Ovary (tissue), 9 donors: ENCODE data around the gene STK24. TPM values are rescaled to one million over a fixed set of nuclear protein-coding genes. Genes with fewer than 3 reads are reported as not detected.

Experiments
- DNase-seq, 5 donors: peaks; one replicate each; pipeline ENCODE4 v3.0.0-alpha.2; 2019 to 2020
- H3K27ac ChIP-seq, 2 donors: fragments of 200-600 bp; one replicate each; pipeline versions ENCODE4 v1.5.1 to v1.8.0; 2019 to 2022
- H3K27me3 ChIP-seq: fragments of 200-600 bp; one replicate; pipeline ENCODE4 v1.8.0; 2022
- H3K36me3 ChIP-seq: fragments of 200-600 bp; sonication (generic); one replicate; pipeline ENCODE4 v1.5.1; 2019
- H3K4me1 ChIP-seq: one replicate; pipeline ENCODE4 v1.8.1; 2013; ENCODE audit warnings: mild to moderate bottlenecking, moderate library complexity; ENCODE audit not compliant: insufficient read depth
- H3K4me3 ChIP-seq: fragments of 200-600 bp; sonication (generic); one replicate; pipeline ENCODE4 v1.5.1; 2017
- H3K9me3 ChIP-seq, 2 donors: fragments of 200-600 bp in 1 of 2; sonication (generic) in 1 of 2; one replicate each; pipeline versions ENCODE4 v1.5.1 to v1.8.1; 2013 to 2019; ENCODE audit warnings: mild to moderate bottlenecking in 1 of 2, moderate library complexity in 1 of 2
- EP300 ChIP-seq: sonication (generic); formaldehyde crosslinking; IDR thresholded peaks from one replicate; pipeline ENCODE4 v1.6.1; 2017; ENCODE audit warnings: antibody characterized with exemption
- POLR2A ChIP-seq: fragments of 450-650 bp; IDR thresholded peaks from one replicate; pipeline ENCODE4 v1.6.1; 2017; ENCODE audit warnings: antibody characterized with exemption, mild to moderate bottlenecking, moderate library complexity
- WGBS, 3 donors: extraction: QIAGEN DNeasy Blood & Tissue Kit in 1 of 3; methylation state at CpG; one replicate each; pipeline versions ENCODE4 v1.1.5 to v1.1.7; 2013 to 2017; 5-methylcytosine and 5-hydroxymethylcytosine counted together
- intact Hi-C, 4 donors: fragments of 100-400 bp; cut with DNase I; formaldehyde crosslinking; loops; one replicate each; pipeline versions ENCODE4 v1.11.0 to v1.15.1; 2022 to 2023
- polyA plus RNA-seq, 2 donors: library from polyadenylated mRNA; stranded (reverse); fragments of 200-250 nt in 1 of 2; fragments of 350-450 nt in 1 of 2; fragmentation: Illumina TruSeq in 1 of 2; extraction: RNeasy Lipid Tissue Mini Kit (QIAGEN cat#74804) in 1 of 2; gene quantifications; one replicate each; pipeline ENCODE4 v1.2.3, GENCODE V29; 2013 to 2014
- total RNA-seq, 7 donors: library from RNA; depleted of rRNA in 2 of 7; stranded (reverse); fragments of >200 nt in 2 of 7; fragmentation: NEBNext Ultra II Directional in 3 of 7; extraction: Animal tissue kit (Norgen Biotek cat#: 25700) in 3 of 7; gene quantifications; one replicate each; pipeline versions ENCODE4 v1.1.0 to v1.2.4, GENCODE V29; 2016 to 2023
- TF ChIP-seq, protein P1 (sequence below), 3 donors: fragments of 450-650 bp in 2 of 3; fragments of 200-600 bp in 1 of 3; IDR thresholded peaks; one replicate each; pipeline versions ENCODE4 v1.5.1 to v1.8.0; 2016 to 2022; ENCODE audit warnings: antibody characterized with exemption in 3 of 3, mild to moderate bottlenecking in 1 of 3
- donor health status: DM: no; HTN: no; CAD: no; lungs with moderate emphysema.
- donor health status: DM: no; HTN: no; CAD: no.
- donor health status: Bipolar disorder and iron deficiency.
- donor health status: DM: yes; HTN: yes; CAD: no.
- donor health status: DM: no; HTN: no; CAD: no.
- donor health status: DM: yes; HTN: yes; CAD: no.

Gene STK24
- total and polyA plus RNA-seq, 9 donors, result 34.0 to 153 (median 60.6) TPM

DNA sequence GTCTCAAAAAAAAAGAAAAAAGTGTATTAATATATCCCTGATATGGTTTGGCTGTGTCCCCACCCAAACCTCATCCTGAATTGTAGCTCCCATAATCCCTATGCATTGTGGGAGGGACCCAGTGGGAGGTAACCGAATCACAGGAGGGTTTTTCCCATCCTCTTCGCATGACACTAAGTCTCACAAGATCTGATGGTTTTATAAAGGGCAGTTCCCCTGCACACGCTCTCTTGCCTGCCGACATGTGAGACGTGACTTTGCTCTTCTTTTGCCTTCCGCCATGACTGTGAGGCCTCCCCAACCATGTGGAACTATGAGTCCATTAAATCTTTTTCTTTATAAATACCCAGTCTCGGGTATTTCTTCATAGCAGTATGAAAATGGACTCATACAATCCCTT is 17.7 kb downstream of the STK24 start:
- Histone ChIP-seq H3K27me3 (no peaks in the 10 kb centered on the region), H3K9me3 (no peaks in the 10 kb centered on the region), H3K4me1 (peaks cover 20% of the 10 kb centered on the region), H3K4me3 (no peak overlapping the region), H3K27ac (no peak overlapping the region), H3K36me3 (no peaks in the 10 kb centered on the region)
- 94 to 98% (median 96%) methylated on average over 7 of the region's 7 CpGs for WGBS, 3 donors
- intact Hi-C loops, result no loop called here
- no peak for DNase-seq
- TF ChIP-seq, protein P1, sequence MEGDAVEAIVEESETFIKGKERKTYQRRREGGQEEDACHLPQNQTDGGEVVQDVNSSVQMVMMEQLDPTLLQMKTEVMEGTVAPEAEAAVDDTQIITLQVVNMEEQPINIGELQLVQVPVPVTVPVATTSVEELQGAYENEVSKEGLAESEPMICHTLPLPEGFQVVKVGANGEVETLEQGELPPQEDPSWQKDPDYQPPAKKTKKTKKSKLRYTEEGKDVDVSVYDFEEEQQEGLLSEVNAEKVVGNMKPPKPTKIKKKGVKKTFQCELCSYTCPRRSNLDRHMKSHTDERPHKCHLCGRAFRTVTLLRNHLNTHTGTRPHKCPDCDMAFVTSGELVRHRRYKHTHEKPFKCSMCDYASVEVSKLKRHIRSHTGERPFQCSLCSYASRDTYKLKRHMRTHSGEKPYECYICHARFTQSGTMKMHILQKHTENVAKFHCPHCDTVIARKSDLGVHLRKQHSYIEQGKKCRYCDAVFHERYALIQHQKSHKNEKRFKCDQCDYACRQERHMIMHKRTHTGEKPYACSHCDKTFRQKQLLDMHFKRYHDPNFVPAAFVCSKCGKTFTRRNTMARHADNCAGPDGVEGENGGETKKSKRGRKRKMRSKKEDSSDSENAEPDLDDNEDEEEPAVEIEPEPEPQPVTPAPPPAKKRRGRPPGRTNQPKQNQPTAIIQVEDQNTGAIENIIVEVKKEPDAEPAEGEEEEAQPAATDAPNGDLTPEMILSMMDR (IDR thresholded peaks at IDR 0.05), result no peak
- no peak for TF ChIP-seq POLR2A
- TF ChIP-seq EP300, result no peak

DNA sequence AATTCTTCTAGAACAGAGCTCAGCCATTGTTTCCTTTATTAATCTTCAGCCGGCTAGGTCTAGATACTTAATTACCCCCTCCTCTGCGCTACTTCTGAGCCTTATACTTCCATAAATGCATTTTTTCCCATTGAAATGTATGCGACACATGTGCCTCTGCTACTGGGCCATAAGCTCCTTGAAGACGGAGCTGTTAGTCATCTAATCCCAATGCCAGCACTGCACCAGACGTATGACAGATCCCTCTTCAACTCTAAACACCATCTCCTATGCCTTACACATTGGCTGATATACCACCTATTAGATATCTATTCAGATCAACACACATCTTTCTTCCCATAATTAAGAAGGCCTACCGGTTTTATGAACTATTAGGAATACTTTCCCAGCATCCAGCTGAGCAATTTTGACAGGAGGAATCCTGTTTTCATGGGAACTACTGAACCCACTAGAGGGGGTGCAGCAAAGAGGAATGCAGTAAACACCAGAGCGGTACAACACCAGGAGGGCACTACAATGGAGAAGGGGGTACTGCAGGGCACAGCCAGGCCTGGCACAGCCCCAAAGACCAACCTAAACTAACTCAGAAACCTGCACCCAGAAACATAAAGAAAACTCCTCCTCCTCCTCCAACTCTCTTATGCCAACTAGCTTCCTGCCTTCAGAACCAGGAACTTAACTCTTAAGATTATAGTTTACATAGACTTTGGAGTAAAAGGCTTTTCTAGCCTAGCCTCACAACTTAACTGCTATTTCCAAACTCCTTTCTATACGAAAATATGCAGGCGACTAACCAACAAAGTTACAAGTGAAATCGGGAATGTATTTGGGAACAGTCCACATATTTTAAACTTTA is 18.7 kb downstream of the STK24 start:
- Histone ChIP-seq H3K9me3 (no peaks in the 10 kb centered on the region), H3K27me3 (no peaks in the 10 kb centered on the region), H3K4me3 (no peak overlapping the region), H3K4me1 (peaks cover 21% of the 10 kb centered on the region), H3K27ac (no peak overlapping the region), H3K36me3 (no peaks in the 10 kb centered on the region)
- TF ChIP-seq POLR2A (no peak), EP300 (no peak)
- TF ChIP-seq, protein P1 (IDR thresholded peaks at IDR 0.05), result no peak
- DNase-seq, result no peak
- 71 to 74% (median 73%) methylated on average over 10 of the region's 10 CpGs for WGBS, 3 donors
- intact Hi-C loops, result no loop called here

DNA sequence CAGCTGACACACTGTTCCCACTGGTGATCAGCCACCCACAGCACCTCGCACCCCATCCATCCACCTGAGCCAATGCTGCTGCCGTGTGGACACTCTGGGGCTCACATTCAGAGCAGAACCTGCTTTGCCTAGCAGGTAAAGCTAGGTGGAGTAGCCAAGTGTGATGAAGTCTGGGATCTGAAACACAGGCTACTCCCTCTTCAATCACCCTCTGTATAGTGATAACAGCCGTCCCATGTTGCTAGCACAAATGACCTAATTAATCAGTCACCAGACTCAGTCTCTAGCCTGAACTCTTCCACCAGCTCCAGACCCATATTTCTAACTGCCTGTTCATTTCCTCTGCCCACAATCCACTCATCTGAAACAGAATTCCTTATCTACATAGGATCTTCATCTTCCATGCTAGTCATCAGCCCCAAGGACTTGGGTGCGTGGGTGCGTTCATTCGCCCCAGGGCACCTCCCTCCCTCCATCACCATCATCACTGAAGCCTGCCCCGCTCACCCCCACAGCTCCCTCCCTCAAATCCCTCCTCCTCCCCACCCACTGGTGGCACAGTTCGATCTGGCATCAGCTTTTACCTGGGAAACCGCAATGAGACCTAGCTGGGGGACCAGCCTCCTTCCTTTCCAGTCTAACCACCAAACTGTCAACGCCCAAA is 19.8 kb downstream of the STK24 start:
- Histone ChIP-seq H3K4me1 (peaks cover 19% of the 10 kb centered on the region), H3K27ac (no peak overlapping the region), H3K9me3 (no peaks in the 10 kb centered on the region), H3K27me3 (no peaks in the 10 kb centered on the region), H3K36me3 (no peaks in the 10 kb centered on the region), H3K4me3 (no peak overlapping the region)
- intact Hi-C loops, result no loop called here
- no peak for DNase-seq
- TF ChIP-seq EP300 (no peak), POLR2A (no peak)
- TF ChIP-seq, protein P1 (IDR thresholded peaks at IDR 0.05), result no peak
- 81 to 92% (median 90%) methylated on average over 10 of the region's 10 CpGs for WGBS, 3 donors

DNA sequence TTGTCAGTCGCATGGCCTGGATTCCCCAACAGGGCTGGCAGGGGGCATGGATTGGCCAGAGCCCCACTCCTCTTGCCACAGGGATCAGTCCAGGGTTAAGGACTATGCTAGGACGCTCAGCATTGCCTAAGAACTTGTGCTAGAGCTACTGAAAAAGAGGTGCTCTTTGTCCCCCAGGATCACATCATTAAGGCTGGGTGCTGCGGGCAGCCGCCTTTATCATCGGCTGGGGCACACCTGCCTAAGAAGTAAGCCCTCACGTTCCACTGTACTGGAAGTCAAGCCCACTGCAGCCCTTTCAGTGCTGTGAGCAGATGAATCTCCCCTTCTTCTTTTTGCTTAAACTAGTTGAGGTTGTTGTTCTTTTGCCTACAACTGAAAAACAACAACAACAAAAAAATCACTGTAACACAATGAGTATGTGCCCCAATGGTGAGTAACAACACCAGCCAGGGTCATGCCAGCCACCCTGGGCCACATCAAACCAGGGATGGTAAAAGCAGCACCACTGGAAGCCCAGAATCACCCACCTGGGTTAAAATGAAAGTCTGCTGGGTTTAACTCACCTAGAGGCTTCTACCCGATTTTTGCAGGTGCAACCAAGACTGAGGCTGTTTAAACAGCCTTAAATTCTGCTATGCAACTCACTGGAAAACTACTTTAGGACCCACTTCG is 20.6 kb downstream of the STK24 start:
- no peak for DNase-seq
- intact Hi-C loops, result no loop called here
- no peaks in the 10 kb centered on the region for H3K36me3 ChIP-seq
- WGBS, 3 donors, result 84 to 94% (median 84%) methylated on average over 8 of the region's 8 CpGs
- no peak overlapping the region for H3K4me3 ChIP-seq
- H3K27ac ChIP-seq, result no peak overlapping the region
- peaks cover 19% of the 10 kb centered on the region for H3K4me1 ChIP-seq
- TF ChIP-seq POLR2A, result no peak
- no peak for TF ChIP-seq EP300
- TF ChIP-seq, protein P1 (IDR thresholded peaks at IDR 0.05), result no peak
- no peaks in the 10 kb centered on the region for H3K27me3 ChIP-seq
- H3K9me3 ChIP-seq, result no peaks in the 10 kb centered on the region
